Medulla oblongata (tissue), 1 donor: ENCODE data around the gene NTN4.
A peak's percentile ranks its signal among the peaks of the same experiment; 100 is the strongest.
"Not testable (repeated sequence)": the region's sequence is repeated elsewhere in the genome, so short reads cannot be mapped to it uniquely, and the experiment has no call there.

Source experiments
- DNase-seq: peaks from one replicate; pipeline ENCODE4 v3.0.0-alpha.2; 2015; ENCODE audit errors: extremely low spot score

The NTN4 gene

GRCh38 chr12:95790033-95790916, at the start of gene NTN4:
TSS of gene NTN4 (minus strand) at chr12:95790764. CDS start at chr12:95790309, 455 bp downstream.
- DNase-seq: no peak

- no peak for DNase-seq
These were observed 47.6 kb upstream of the NTN4 start for GRCh38 chr12:95838125-95838524.

- no peak for DNase-seq
These were observed 46.9 kb upstream of the NTN4 start for GRCh38 chr12:95837240-95838038.

GRCh38 chr12:95836630-95837239, 46.2 kb upstream of the NTN4 start:
- DNase-seq: no peak

GRCh38 chr12:95836185-95836609, 45.6 kb upstream of the NTN4 start:
- no peak for DNase-seq

- no peak for DNase-seq
These were observed 44.0 kb upstream of the NTN4 start for GRCh38 chr12:95834572-95834971.

- DNase-seq: no peak
These were observed 39.9 kb upstream of the NTN4 start for GRCh38 chr12:95830335-95831089.

- DNase-seq: no peak
These were observed 38.8 kb upstream of the NTN4 start for GRCh38 chr12:95829395-95829794.

- DNase-seq: peak; percentile 52
These were observed 29.6 kb upstream of the NTN4 start for GRCh38 chr12:95820096-95820703.

- peak; percentile 31 for DNase-seq
These were observed 25.2 kb upstream of the NTN4 start for GRCh38 chr12:95815632-95816212.

GRCh38 chr12:95812155-95812554, 21.6 kb upstream of the NTN4 start:
- not testable (repeated sequence) for DNase-seq

GRCh38 chr12:95810411-95810810, 19.8 kb upstream of the NTN4 start:
- DNase-seq: no peak

GRCh38 chr12:95809000-95809680, 18.6 kb upstream of the NTN4 start:
- no peak for DNase-seq

GRCh38 chr12:95808146-95808545, 17.6 kb upstream of the NTN4 start:
- DNase-seq: no peak

GRCh38 chr12:95805864-95806671, 15.5 kb upstream of the NTN4 start:
- DNase-seq: no peak

GRCh38 chr12:95804291-95804690, 13.7 kb upstream of the NTN4 start:
- DNase-seq: no peak

GRCh38 chr12:95803817-95804216, 13.3 kb upstream of the NTN4 start:
- no peak for DNase-seq

- DNase-seq: no peak
These were observed 12.1 kb upstream of the NTN4 start for GRCh38 chr12:95802482-95803270.

- DNase-seq: no peak
These were observed 6.4 kb upstream of the NTN4 start for GRCh38 chr12:95796982-95797289.
